ENCODE results near the gene PRXL2B. TPM values are rescaled to one million over a fixed set of nuclear protein-coding genes. Genes with fewer than 3 reads are reported as not detected.
"Not testable (repeated sequence)": the region's sequence is repeated elsewhere in the genome, so short reads cannot be mapped to it uniquely, and the experiment has no call there.

The PRXL2B gene
- total RNA-seq, 1 donor = 15.1 TPM

DNA sequence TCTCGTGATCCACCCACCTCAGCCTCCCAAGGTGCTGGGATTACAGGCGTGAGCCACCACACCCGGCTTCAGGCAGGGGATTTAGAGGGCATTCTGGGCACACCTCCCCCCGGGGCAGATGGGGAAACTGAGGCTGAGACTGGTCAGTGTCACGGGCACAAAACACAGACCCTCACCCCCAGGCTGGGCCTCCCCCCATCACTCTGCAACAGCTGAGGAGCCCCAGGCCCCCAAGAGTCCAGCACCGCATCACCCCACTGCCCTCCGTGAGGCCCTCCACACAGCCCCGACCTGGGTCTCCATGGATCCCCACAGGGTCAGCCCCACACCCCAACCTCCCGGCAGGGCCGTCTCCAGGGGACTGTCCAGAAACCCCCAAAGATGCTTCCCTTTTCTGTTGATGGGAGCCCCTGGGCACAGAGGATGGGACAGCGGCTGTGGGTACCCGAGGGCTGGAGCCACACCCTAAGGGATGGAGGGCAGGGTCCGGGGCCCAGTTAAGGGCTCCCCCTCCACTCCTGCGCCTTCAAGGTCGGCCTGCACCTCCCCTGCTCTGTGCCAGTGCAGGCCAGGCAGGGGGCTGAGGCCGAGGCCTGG is 19.4 kb upstream of the PRXL2B start:
- no peak for DNase-seq (ENCODE audit: low read depth)
- TF ChIP-seq, protein P1, sequence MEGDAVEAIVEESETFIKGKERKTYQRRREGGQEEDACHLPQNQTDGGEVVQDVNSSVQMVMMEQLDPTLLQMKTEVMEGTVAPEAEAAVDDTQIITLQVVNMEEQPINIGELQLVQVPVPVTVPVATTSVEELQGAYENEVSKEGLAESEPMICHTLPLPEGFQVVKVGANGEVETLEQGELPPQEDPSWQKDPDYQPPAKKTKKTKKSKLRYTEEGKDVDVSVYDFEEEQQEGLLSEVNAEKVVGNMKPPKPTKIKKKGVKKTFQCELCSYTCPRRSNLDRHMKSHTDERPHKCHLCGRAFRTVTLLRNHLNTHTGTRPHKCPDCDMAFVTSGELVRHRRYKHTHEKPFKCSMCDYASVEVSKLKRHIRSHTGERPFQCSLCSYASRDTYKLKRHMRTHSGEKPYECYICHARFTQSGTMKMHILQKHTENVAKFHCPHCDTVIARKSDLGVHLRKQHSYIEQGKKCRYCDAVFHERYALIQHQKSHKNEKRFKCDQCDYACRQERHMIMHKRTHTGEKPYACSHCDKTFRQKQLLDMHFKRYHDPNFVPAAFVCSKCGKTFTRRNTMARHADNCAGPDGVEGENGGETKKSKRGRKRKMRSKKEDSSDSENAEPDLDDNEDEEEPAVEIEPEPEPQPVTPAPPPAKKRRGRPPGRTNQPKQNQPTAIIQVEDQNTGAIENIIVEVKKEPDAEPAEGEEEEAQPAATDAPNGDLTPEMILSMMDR (IDR thresholded peaks at IDR 0.05; ENCODE audit: insufficient read depth, low read depth, low read length) = no peak
- H3K4me3 ChIP-seq (ENCODE audit: low read depth, low read length) = no peak overlapping the region

DNA sequence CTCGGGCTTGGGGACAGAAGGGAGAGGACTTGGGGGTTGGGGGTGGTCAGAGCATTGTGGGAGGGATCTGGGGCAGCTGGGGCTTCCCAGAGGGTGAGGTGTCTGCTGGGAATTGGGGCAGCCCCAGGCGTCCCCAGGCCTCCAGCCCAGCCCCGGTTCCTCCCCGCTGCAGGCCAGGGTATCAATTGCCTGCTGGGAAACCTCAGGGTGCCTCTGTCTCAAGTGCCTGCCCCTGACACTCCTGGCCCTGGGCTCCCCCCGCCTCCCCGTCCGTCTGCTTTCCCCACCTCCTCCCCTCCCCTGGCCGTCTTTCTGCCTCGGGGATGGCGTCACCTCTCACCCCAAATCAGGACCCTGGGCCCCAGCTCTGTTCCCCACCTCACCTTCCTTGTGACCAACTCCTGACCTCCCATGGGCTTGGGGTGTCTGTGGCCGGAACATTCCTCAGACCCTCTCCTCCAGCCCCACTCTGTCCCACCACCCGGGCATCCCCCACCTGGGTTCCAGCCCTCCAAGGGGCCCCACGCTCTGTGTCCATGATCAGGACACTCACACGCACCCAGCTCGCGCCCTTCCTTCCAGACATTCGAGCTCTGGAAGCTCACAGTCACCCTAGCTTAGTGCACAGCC is 18.3 kb upstream of the PRXL2B start:
- DNase-seq (ENCODE audit: low read depth) = not testable (repeated sequence)

DNA sequence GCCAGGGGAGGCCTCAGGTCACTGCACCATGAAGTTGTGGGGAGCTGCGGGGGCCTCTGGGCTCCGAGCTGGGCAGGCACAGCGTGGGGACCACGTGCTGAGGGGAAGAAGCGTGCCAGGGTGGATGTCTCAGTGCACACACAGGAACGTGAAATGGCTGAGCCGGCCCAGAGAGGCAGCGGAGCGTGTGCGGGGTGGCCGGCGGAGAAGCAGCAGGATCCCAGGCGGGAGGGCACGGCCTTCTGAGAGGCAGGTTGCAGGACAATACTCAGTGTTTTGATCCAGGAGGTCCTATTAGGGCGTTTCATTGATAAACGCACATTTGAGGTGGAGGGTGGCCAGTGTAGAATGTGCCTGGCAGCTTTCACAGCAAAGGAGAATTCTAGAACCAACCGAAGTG is 17.5 kb upstream of the PRXL2B start:
- DNase-seq (ENCODE audit: low read depth) = no peak
- TF ChIP-seq, protein P1 (IDR thresholded peaks at IDR 0.05; ENCODE audit: insufficient read depth, low read depth, low read length) = no peak

More for the DNA sequence above, 18.3 kb upstream of the PRXL2B start:
- H3K4me3 ChIP-seq (ENCODE audit: low read depth, low read length) = not testable (repeated sequence)

DNA sequence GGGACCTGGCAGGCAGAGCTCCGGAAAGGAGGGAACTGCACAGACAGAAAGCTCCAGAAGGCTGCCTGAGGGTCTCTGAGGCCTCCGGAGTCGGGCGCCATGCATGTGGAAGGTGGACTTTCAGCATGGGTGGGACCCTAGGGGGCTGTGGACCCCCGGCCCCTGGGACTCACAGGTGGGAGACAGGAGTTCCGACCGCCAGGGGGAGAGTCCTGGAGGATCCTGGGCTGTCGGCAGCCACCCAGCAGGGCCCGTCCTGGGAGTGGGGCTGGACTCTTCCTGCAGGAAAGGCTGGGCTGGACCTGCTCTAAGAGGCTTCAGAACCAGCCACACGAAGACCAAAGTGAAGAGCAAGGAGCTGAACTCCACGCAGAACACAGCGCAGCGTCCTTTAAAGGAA is 16.9 kb upstream of the PRXL2B start:
- DNase-seq (ENCODE audit: low read depth) = not testable (repeated sequence)

More for the DNA sequence above, 17.5 kb upstream of the PRXL2B start:
- H3K4me3 ChIP-seq (ENCODE audit: low read depth, low read length) = no peak overlapping the region

DNA sequence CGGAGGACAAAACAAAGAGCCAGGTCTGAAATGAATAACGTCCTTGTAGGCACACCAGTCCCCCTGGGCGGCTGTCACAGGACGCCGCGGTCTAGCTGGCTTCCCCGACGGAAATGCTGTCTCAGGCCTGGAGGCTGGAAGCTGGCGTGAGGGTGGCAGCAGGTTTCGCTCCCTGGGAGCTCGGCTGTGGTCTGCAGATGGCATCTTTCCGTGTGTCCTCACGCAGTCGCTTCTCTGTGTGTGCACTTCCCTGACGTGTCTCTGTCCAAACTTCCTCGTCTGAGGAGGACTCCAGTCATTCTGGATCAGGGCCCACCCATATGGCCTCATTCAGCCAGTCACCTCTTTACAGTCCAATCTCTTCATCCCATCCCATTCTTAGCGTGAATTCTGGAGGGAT is 16.2 kb upstream of the PRXL2B start:
- H3K4me3 ChIP-seq (ENCODE audit: low read depth, low read length) = no peak overlapping the region
- DNase-seq (ENCODE audit: low read depth) = no peak
- TF ChIP-seq, protein P1 (IDR thresholded peaks at IDR 0.05; ENCODE audit: insufficient read depth, low read depth, low read length) = no peak

More for the DNA sequence above, 16.9 kb upstream of the PRXL2B start:
- not testable (repeated sequence) for H3K4me3 ChIP-seq (ENCODE audit: low read depth, low read length)

DNA sequence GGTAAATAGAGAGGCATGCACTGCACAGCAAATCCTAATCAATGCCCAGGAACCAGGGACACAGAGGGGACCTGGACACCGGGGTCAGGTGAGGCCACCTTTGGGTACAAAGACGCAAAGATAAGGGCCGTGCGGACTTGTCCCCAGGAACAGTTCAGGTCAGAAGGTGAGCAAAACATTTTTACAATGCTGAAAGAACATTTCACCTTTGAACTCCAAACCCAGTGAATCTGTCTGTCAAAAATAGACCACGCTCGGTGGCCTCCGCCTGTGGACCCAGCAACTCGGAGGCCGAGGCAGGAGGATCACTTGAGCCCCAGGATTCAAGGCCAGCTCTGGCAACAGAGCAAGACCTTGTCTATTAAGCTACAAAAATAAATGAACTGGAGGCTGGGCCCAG is 15.2 kb upstream of the PRXL2B start:
- DNase-seq (ENCODE audit: low read depth) = no peak
- H3K4me3 ChIP-seq (ENCODE audit: low read depth, low read length) = no peak overlapping the region
- TF ChIP-seq, protein P1 (IDR thresholded peaks at IDR 0.05; ENCODE audit: insufficient read depth, low read depth, low read length) = no peak

DNA sequence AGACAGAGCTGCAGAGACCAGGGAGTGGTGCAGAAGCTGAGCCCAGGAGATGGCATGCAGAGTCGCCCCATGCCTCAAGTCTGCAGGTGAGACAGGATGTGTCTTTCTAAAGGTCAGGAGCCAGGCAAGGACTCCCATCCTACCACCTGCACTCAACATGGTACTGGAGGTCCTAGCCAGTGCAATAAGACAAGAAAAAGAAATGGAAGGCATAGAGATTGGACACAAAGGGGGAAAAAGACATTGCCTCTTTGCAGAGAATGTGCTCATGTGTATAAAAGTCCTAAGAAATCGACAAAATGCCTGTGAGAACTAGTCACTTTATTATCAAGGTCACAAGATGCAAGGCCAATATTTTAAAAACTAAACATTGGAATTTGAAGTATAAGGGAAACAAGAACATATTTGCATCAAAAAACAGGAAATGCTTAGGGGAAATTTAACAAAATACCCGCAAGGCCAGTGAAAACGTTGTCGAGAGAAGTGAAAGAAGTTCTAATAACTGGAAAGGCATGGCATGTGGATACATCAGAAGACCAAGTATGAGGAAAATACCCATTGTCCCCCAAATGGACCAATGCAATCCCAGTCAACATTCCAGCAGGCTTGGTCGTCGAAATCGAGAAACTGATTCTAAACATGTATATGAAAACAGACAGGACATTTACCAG is 13.2 kb upstream of the PRXL2B start:
- TF ChIP-seq, protein P1 (IDR thresholded peaks at IDR 0.05; ENCODE audit: insufficient read depth, low read depth, low read length) = no peak
- H3K4me3 ChIP-seq (ENCODE audit: low read depth, low read length) = no peak overlapping the region
- DNase-seq (ENCODE audit: low read depth) = no peak

All from fibroblast of villous mesenchyme (primary cell).